GM04504 (cell line): ENCODE measurements around the gene STX3.
"Not testable (repeated sequence)": the region's sequence is repeated elsewhere in the genome, so short reads cannot be mapped to it uniquely, and the experiment has no call there.

ENCODE experiments used
- DNase-seq: peaks from one replicate; pipeline ENCODE4 v3.0.0-alpha.2; 2012; ENCODE audit warnings: low read depth

The STX3 gene

DNA sequence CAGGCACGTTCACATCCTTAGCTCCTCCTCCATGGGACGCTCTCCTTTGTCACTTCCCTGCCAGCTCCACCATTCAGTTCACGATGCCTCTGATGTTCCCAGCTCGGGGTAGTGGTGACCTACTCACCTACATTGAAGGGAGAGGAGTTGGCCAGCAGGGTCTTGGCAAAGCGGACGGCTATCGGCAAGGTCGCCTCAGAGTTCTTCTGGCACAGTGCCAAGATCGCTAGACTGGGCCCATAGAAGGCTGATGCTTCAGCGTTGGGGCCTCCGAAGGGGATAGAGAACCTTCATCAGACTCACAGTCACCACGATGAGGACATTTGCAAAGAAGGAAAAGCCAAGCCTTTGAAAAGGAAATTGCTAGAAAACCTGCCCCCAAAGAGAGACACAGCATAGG is 87.1 kb downstream of the STX3 start:
- no peak for DNase-seq

DNA sequence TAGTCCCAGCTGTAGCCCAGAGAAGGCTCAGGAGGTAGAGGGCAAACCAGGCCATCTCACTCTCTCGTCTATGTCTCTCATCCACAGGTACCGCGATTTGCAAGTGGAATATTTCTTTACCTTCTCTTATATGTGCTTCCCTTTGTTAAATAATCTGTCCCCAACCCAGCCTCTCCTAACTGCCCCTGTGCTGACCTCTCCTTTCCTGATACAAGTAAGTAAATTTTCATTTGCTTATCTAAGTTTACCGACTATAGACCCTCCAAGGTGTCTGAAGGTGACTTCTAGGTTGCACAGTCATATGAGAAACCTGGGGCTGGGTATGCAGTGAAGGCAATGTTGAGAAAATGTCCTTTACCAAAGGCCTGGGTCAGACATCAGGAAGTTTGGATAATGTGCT is 90.2 kb downstream of the STX3 start, which contains the start of gene CBLIF:
Gene CBLIF, minus strand, starts transcription at position 101 of the 400 bp plus-strand sequence. Its CDS starts 46 bp downstream, at position 55.
- no peak for DNase-seq

DNA sequence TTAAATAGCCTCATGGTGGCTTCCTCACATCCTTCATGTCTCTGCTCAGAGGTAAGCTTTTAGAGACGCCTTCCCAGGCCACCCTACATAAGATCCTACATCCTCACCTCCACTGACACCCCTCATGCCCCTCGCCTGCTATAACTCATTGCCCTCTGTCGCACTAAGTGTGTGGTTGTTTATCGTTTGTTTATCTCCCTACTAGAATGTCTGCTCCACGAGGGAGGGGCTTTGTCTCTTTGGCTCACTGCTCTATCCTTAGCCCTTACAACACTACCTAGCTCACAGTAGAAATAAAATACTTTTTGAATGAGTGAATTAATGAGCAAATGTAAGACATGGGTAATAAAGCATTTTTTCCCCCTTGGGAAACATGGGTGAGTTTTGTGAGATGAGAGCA is 91.4 kb downstream of the STX3 start:
- no peak for DNase-seq

DNA sequence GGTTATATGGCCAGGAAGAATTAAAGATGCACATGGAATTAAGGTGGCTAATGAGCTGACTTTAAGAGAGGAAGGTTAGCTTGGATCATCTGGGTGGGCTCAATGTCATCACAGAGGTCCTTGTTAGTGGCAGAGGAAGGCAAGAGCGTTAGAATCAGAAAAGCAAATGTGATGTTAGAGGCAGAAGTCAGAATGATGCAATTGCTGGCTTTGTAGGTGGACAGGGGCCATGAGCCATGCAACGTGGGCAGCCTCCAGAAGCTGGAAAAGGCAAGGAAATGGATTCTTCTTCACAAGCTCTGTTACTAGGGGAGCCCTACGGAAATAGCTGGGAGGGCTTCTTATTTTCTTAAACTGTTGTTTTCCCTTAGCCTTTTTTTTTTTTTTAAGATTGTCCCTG is 92.5 kb downstream of the STX3 start:
- no peak for DNase-seq

DNA sequence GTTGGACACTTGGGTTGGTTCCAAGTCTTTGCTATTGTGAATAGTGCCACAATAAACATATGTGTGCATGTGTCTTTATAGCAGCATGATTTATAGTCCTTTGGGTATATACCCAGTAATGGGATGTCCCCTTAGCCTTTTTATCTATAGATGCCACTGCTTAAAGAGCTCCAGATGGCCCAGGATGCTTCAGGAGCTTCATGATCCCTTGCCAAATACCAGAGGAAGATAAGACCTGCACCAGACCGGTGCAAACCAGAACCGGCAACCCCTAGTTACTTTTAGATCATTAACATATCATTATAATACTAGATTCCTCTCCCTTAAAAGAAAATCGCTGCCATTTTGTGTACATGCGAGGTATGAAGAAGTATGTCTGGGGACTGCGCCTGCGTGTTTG is 93.3 kb downstream of the STX3 start:
- DNase-seq, result not testable (repeated sequence)

DNA sequence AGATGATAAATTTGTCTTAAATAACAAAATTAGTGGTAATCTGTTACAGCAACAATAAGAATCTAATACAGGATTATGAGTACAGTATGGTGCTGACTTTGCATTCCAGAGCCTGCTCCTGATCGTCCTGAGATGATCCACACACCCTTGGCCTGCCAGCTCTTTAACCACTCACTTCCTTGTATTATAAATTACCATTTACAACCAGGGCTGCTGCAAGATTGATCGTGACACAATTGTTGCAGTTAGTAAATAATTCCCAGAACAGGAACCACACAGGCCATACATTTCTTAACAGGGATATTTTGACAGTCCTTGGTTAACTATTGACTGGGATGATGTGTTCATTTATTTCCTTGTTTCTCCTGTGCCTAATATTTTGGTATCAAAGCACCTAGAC is 94.0 kb downstream of the STX3 start:
- no peak for DNase-seq

DNA sequence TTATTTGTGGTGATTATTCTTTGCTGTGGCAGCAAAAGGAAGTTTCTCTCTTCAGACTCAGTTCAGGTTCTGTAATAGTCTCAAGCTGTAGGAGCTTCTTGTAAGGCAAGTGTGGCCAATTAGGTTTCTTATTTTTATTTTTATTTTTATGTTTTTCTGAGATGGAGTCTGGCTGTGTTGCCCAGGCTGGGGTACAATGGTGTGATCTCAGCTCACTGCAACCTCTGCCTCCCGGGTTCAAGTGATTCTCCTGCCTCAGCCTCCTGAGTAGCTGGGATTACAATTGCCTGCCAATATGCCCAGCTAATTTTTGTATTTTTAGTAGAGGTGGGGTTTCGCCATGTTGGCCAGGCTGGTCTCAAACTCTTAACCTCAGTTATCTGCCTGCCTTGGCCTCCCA is 94.4 kb downstream of the STX3 start:
- DNase-seq, result not testable (repeated sequence)

DNA sequence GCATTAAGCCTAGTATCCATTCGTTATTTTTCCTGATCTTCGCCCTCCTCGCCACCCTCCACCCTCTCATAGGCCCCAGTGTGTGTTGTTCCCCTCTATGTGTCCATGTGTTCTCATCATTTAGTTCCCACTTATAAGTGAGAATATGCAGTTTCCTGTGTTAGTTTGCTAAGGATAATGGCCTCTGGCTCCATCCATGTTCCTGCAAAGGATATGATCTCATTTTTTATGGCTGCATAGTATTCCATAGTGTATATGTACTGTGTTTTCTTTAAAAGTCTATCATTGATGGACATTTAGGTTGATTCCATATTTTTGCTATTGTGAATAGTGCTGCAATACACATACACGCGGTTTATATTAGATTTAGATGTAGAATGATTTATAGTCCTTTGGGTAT is 96.2 kb downstream of the STX3 start:
- not testable (repeated sequence) for DNase-seq

DNA sequence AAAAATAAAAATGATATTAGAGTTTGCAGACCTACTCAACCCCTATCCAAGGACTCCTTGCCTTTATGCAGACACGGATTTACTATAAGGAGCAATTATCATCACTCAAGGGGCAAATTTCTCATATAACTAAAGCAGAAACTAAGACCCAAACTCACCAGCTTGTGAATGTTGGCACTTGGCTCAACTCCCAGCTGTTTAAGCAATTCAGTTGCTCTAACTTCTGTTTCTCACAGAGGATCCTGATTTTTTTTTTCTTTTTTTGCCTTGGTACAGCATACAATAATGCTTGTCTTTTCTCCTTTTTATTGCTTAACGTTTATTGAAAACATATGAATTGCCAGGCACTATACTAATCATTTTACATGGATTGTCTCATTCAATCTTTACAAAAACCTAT is 99.7 kb downstream of the STX3 start:
- DNase-seq, result no peak
